Liver (tissue), 3 donors: ENCODE results near the gene ATAT1.

Experiments
- GABPA ChIP-seq, 2 donors: IDR thresholded peaks in 1 of 2; conservative IDR thresholded peaks in 1 of 2; 2 replicates each; pipeline ENCODE4 v1.6.1; 2016; ENCODE audit warnings: antibody characterized with exemption in 2 of 2, mild to moderate bottlenecking in 1 of 2, moderate library complexity in 1 of 2
- RXRA ChIP-seq, 2 donors: IDR thresholded peaks; 2 replicates each; pipeline ENCODE4 v1.6.1; 2017 to 2018; ENCODE audit warnings: antibody characterized with exemption in 2 of 2, mild to moderate bottlenecking in 1 of 2
- TF ChIP-seq, protein P1 (sequence below): IDR thresholded peaks from 2 replicates; pipeline ENCODE4 v1.6.1; 2016; ENCODE audit warnings: antibody characterized with exemption
- TF ChIP-seq, protein P2 (sequence below): fragments of 150-350 bp; IDR thresholded peaks from 2 replicates; pipeline ENCODE4 v1.5.1; 2017; ENCODE audit warnings: improper control_type of control experiment, low read depth, low read length; ENCODE audit not compliant: missing input control
- donor health status: healthy.
- donor health status: healthy.

DNA sequence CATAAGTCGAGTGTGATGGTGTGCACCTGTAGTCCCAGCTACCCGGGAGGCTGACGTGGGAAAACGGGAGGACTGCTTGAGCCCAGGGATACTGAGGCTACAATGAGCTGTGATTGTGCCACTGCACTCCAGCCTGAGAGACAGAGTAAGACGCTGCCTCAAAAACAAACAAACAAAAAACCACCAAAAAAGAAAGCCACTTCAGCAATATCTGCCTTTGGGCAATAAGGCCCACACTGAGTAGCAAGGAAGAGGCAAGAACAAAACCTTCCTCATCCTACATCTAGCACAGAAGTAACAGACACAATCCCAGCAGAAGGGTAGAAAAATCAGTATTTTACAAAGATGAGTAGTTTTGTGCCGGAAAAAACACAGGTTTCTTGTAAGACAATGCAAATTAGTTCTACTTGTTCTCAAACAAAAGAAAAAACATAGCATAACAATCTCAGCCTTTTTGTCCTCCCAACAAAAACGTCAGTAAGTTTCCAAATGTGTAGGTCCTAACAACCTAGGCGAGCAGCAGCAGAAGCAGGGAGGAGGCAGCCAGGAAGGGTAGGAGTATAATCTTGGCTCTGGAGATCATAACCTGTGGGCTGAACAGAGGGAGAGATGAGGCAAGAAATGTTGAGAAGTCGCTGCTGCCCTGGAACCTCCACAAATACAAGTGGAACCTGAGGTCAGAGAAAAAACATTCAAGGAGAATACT is 15.4 kb upstream of the ATAT1 start:
- TF ChIP-seq, protein P1, sequence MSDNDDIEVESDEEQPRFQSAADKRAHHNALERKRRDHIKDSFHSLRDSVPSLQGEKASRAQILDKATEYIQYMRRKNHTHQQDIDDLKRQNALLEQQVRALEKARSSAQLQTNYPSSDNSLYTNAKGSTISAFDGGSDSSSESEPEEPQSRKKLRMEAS: no peak
- TF ChIP-seq, protein P2, sequence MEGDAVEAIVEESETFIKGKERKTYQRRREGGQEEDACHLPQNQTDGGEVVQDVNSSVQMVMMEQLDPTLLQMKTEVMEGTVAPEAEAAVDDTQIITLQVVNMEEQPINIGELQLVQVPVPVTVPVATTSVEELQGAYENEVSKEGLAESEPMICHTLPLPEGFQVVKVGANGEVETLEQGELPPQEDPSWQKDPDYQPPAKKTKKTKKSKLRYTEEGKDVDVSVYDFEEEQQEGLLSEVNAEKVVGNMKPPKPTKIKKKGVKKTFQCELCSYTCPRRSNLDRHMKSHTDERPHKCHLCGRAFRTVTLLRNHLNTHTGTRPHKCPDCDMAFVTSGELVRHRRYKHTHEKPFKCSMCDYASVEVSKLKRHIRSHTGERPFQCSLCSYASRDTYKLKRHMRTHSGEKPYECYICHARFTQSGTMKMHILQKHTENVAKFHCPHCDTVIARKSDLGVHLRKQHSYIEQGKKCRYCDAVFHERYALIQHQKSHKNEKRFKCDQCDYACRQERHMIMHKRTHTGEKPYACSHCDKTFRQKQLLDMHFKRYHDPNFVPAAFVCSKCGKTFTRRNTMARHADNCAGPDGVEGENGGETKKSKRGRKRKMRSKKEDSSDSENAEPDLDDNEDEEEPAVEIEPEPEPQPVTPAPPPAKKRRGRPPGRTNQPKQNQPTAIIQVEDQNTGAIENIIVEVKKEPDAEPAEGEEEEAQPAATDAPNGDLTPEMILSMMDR: no peak
- TF ChIP-seq RXRA (IDR thresholded peaks at IDR 0.05) (no peak), GABPA (IDR thresholded peaks at IDR 0.05 in 1 of 2, conservative IDR thresholded peaks at IDR 0.05 in 1 of 2) (no peak)
